Stomach (tissue), 4 donors: ENCODE results near the gene HOXD13.

ENCODE experiments used
- CTCF ChIP-seq, 7 experiments: fragments of 450-650 bp in 4 of 7; fragments of 200-600 bp in 3 of 7; sonication (generic) in 3 of 7; IDR thresholded peaks; one replicate each; pipeline ENCODE4 v1.5.1; 2016 to 2019; ENCODE audit warnings: antibody characterized with exemption in 7 of 7, control low read depth in 2 of 7, mild to moderate bottlenecking in 1 of 7
- POLR2A ChIP-seq, 4 donors: fragments of 450-650 bp; IDR thresholded peaks; one replicate each; pipeline ENCODE4 v1.6.1; 2016; ENCODE audit warnings: antibody characterized with exemption in 4 of 4, control low read depth in 2 of 4, mild to moderate bottlenecking in 1 of 4, moderate library complexity in 1 of 4

DNA sequence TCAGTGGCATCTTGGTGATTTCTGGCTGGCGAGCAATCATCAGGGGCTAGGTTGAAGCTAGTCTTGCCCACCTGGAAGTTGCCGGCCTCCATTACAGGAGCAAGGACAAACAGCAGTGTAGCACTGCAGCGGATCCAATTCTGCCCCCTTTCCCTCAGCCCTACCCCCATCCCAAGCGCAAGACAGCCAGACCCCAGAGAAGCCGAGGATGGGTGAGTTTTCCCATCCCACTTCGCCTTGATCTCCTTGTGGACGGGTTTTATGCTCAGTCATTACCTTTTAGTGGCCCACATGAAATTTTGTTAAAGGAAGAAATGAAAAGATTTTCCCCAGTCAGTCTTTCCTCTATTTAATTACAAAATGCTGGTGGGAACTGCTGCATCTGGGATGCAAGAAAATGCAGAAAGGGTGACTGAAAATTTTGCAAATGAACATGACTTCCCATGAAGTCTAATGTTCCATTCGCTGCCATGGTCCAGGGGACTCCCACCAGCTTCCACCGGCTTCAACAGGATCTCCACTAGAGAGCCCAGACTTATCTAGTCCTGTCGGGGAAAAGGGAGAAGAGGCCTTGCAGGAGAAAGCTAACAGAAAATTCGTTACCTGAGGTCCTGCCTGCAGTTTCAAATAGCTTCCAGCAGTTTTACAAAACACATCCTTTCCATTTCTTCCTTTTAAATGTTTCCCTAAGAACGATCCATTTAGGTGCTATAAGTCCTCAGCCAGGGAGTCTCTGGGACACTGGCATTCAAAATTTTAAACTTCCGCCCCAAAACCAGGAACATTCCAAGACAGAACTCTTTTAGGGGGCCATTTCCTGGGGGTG lies 28.1 kb downstream of the HOXD13 start:
- TF ChIP-seq CTCF (IDR thresholded peaks at IDR 0.05), result no peak
- TF ChIP-seq POLR2A (IDR thresholded peaks at IDR 0.05), result no peak
